Esophagus squamous epithelium (tissue), 4 donors: ENCODE measurements around the gene BICRA.

ENCODE experiments used
- CTCF ChIP-seq, 6 experiments: fragments of 450-650 bp in 4 of 6; fragments of 200-600 bp in 2 of 6; sonication (generic) in 2 of 6; IDR thresholded peaks; one replicate each; pipeline ENCODE4 v1.5.1; 2016 to 2019; ENCODE audit warnings: antibody characterized with exemption in 6 of 6, mild to moderate bottlenecking in 4 of 6, moderate library complexity in 4 of 6
- POLR2A ChIP-seq, 4 donors: fragments of 450-650 bp; IDR thresholded peaks; one replicate each; pipeline ENCODE4 v1.6.1; 2017; ENCODE audit warnings: antibody characterized with exemption in 4 of 4, mild to moderate bottlenecking in 4 of 4, moderate library complexity in 3 of 4

DNA sequence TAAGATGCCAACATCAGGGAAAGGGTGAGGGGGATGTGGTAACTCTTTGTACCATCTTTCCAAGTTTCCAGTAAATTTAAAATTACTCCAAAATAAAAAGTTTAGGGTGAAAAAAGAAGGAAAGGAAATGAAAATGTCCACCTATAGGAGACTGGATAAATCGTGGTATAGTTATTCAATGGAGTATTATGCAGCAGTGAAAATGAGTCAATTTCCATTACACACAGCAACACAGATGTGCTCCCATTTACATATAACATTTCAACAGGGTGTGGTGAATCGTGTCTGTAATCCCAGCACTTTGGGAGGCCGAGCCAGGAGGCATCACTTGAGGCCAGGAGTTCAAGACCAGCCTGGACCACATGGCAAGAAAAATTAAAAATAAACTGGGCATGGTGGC is 28.5 kb upstream of the BICRA start:
- TF ChIP-seq CTCF (IDR thresholded peaks at IDR 0.05) (no peak), POLR2A (IDR thresholded peaks at IDR 0.05) (no peak)
